Uterus (tissue), 4 donors: ENCODE results near the gene TAP2. TPM values are rescaled to one million over a fixed set of nuclear protein-coding genes. Genes with fewer than 3 reads are reported as not detected.
A peak's percentile ranks its signal among the peaks of the same experiment; 100 is the strongest.

Experiments used
- DNase-seq, 2 donors: peaks; one replicate each; pipeline ENCODE4 v3.0.0-alpha.2; 2019 to 2020
- H3K27ac ChIP-seq, 2 donors: fragments of 200-600 bp; sonication (generic); 1 replicate in 1 of 2; 2 replicates in 1 of 2; pipeline ENCODE4 v1.5.1; 2016 to 2018
- H3K27me3 ChIP-seq, 2 donors: fragments of 200-600 bp; sonication (generic); one replicate each; pipeline ENCODE4 v1.5.1; 2018 to 2019; ENCODE audit warnings: control low read depth in 1 of 2
- H3K36me3 ChIP-seq, 2 donors: fragments of 200-600 bp; sonication (generic); one replicate each; pipeline ENCODE4 v1.5.1; 2019; ENCODE audit warnings: control low read depth in 1 of 2
- H3K4me1 ChIP-seq, 2 donors: fragments of 200-600 bp; sonication (generic); one replicate each; pipeline ENCODE4 v1.5.1; 2018 to 2019; ENCODE audit warnings: control low read depth in 1 of 2
- H3K4me3 ChIP-seq, 2 donors: fragments of 200-600 bp; sonication (generic); 1 replicate in 1 of 2; 2 replicates in 1 of 2; pipeline ENCODE4 v1.5.1; 2018 to 2019; ENCODE audit warnings: mild to moderate bottlenecking in 1 of 2
- H3K9me3 ChIP-seq, 2 donors: fragments of 200-600 bp; sonication (generic); one replicate each; pipeline ENCODE4 v1.5.1; 2019; ENCODE audit warnings: control low read depth in 1 of 2
- CTCF ChIP-seq, 4 experiments: fragments of 200-600 bp in 2 of 4; fragments of 450-650 bp in 2 of 4; sonication (generic) in 2 of 4; IDR thresholded peaks; one replicate each; pipeline ENCODE4 v1.5.1; 2016 to 2019; ENCODE audit warnings: antibody characterized with exemption in 4 of 4, mild to moderate bottlenecking in 2 of 4, moderate library complexity in 1 of 4
- POLR2A ChIP-seq, 2 donors: fragments of 450-650 bp; IDR thresholded peaks; one replicate each; pipeline ENCODE4 v1.6.1; 2016; ENCODE audit warnings: antibody characterized with exemption in 2 of 2, mild to moderate bottlenecking in 1 of 2, moderate library complexity in 1 of 2
- intact Hi-C: fragments of 100-400 bp; cut with DNase I; formaldehyde crosslinking; loops from one replicate; pipeline ENCODE4 v1.15.1; 2023; ENCODE audit warnings: low total_unique reads
- total RNA-seq, 4 donors: library from RNA; depleted of rRNA in 3 of 4; stranded (reverse); fragments of >200 nt in 3 of 4; gene quantifications; one replicate each; pipeline versions ENCODE4 v1.1.0 to v1.2.4, GENCODE V29; 2014 to 2023
- donor health status: DM: yes; HTN: yes; CAD: no.

TAP2 gene
- total RNA-seq, 4 donors from 2014 or later, result 3.0 to 42.4 (median 21.5) TPM

- no peak overlapping the region for H3K27ac ChIP-seq
- intact Hi-C loops, result no loop called here
Measured at GRCh38 chr6:32827025-32827424, 11.5 kb downstream of the TAP2 start.

GRCh38 chr6:32825966-32826365 lies 12.6 kb downstream of the TAP2 start:
- Histone ChIP-seq H3K4me3 (no peak overlapping the region), H3K4me1 (no peaks in the 10 kb centered on the region), H3K36me3 (no peaks in the 10 kb centered on the region), H3K27me3 (no peaks in the 10 kb centered on the region), H3K9me3 (no peaks in the 10 kb centered on the region), H3K27ac (no peak overlapping the region)
- DNase-seq, result no peak
- TF ChIP-seq POLR2A (IDR thresholded peaks at IDR 0.05) (no peak), CTCF (IDR thresholded peaks at IDR 0.05) (peak; percentile 26 to 59 (median 36))
- intact Hi-C loops, result no loop called here

More at GRCh38 chr6:32827025-32827424, 11.5 kb downstream of the TAP2 start:
- DNase-seq, result no peak
- TF ChIP-seq CTCF (IDR thresholded peaks at IDR 0.05) (no peak), POLR2A (IDR thresholded peaks at IDR 0.05) (no peak)
- H3K4me3 ChIP-seq, result no peak overlapping the region
- H3K4me1 ChIP-seq, result no peaks in the 10 kb centered on the region
- no peaks in the 10 kb centered on the region for H3K36me3 ChIP-seq
- no peaks in the 10 kb centered on the region for H3K27me3 ChIP-seq
- H3K9me3 ChIP-seq, result no peaks in the 10 kb centered on the region

- no peaks in the 10 kb centered on the region for H3K36me3 ChIP-seq
- DNase-seq, result no peak
Measured at GRCh38 chr6:32819729-32820128, 18.8 kb downstream of the TAP2 start.

GRCh38 chr6:32818867-32819266 lies 19.7 kb downstream of the TAP2 start:
- Histone ChIP-seq H3K36me3 (no peaks in the 10 kb centered on the region), H3K27me3 (no peaks in the 10 kb centered on the region), H3K4me1 (no peaks in the 10 kb centered on the region), H3K27ac (no peak overlapping the region), H3K9me3 (no peaks in the 10 kb centered on the region), H3K4me3 (no peak overlapping the region)
- TF ChIP-seq CTCF (IDR thresholded peaks at IDR 0.05) (no peak), POLR2A (IDR thresholded peaks at IDR 0.05) (no peak)
- intact Hi-C loops, result no loop called here
- DNase-seq, result no peak

More at GRCh38 chr6:32819729-32820128, 18.8 kb downstream of the TAP2 start:
- intact Hi-C loops, result no loop called here
- TF ChIP-seq POLR2A (IDR thresholded peaks at IDR 0.05), result no peak
- TF ChIP-seq CTCF (IDR thresholded peaks at IDR 0.05), result no peak
- Histone ChIP-seq H3K4me1 (no peaks in the 10 kb centered on the region), H3K4me3 (no peak overlapping the region), H3K27me3 (no peaks in the 10 kb centered on the region), H3K9me3 (no peaks in the 10 kb centered on the region), H3K27ac (no peak overlapping the region)

GRCh38 chr6:32816746-32817204 lies 21.8 kb downstream of the TAP2 start, which contains the start of gene HLA-DOB:
Gene HLA-DOB (minus strand): TSS chr6:32817002. CDS start chr6:32816951, 51 bp downstream.
- no peaks in the 10 kb centered on the region for H3K9me3 ChIP-seq
- H3K4me3 ChIP-seq, result no peak within 1 kb of the TSS
- H3K27ac ChIP-seq, result no peak within 1 kb of the TSS
- H3K27me3 ChIP-seq, result no peaks in the 10 kb centered on the region
- intact Hi-C loops, result no loop called here
- no peaks in the 10 kb centered on the region for H3K4me1 ChIP-seq
- H3K36me3 ChIP-seq, result no peaks in the 10 kb centered on the region
- TF ChIP-seq CTCF (IDR thresholded peaks at IDR 0.05) (no peak), POLR2A (IDR thresholded peaks at IDR 0.05) (no peak)
- DNase-seq, result no peak
